HCT116 (cell line): Measurements from ENCODE around the gene SLC27A2. TPM values are rescaled to one million over a fixed set of nuclear protein-coding genes. Genes with fewer than 3 reads are reported as not detected.

Experiments
- ATAC-seq: fragments of 200-7000 bp; cut with Tn5 transposase; 2 replicates; pipeline ENCODE4 v1.9.1; 2020; ENCODE audit warnings: mild to moderate bottlenecking, moderate library complexity
- BruUV-seq: library from RNA; stranded (reverse); fragments of 400-500 nt; replicated peaks from 2 replicates; lab custom pipeline; 2021; lab: Mats Ljungman, UMichigan
- CTCF ChIA-PET: fragments of 300-600 bp; sonication (Branson Sonifier 250); formaldehyde crosslinking; loops from one replicate; lab custom pipeline; 2021; ENCODE audit warnings: antibody characterized with exemption; lab: Charles Lee
- POLR2A ChIA-PET: fragments of 300-600, 350-600 bp; sonication (Branson Sonifier 250); formaldehyde crosslinking; loops from one replicate; lab custom pipeline; 2021; ENCODE audit warnings: antibody characterized with exemption; lab: Charles Lee
- RAD21 ChIA-PET, 2 experiments: fragments of 300-600 bp; sonication (Branson Sonifier 250); formaldehyde crosslinking; loops; one replicate each; lab custom pipeline; 2023; ENCODE audit warnings: low total read pairs in 2 of 2; ENCODE audit not compliant: uncharacterized antibody in 2 of 2, unreplicated experiment in 2 of 2, low non-redundant PET in 1 of 2; lab: Charles Lee
- DNase-seq: peaks from one replicate; pipeline ENCODE4 v3.0.0-alpha.2; 2010; ENCODE audit warnings: low read depth, low spot score
- H2AFZ ChIP-seq: fragments of 200-600 bp; shearing (Covaris generic), sonication (generic); 2 replicates; pipeline ENCODE4 v1.6.1; 2017; ENCODE audit warnings: low read depth, mixed run types, mixed read lengths, antibody characterized with exemption, low read length; ENCODE audit not compliant: poor library complexity, severe bottlenecking
- H3K27ac ChIP-seq: 2 replicates; pipeline ENCODE4 v1.5.1; 2012; ENCODE audit warnings: low read depth, low read length
- H3K27me3 ChIP-seq: fragments of 200-600 bp; sonication (generic); 2 replicates; pipeline ENCODE4 v1.6.1; 2016; ENCODE audit warnings: mixed run types, low read length, mixed read lengths; ENCODE audit not compliant: insufficient read depth
- H3K36me3 ChIP-seq, 2 experiments: fragments of 200-500 bp in 1 of 2; fragments of 200-600 bp in 1 of 2; sonication (Bioruptor generic) in 1 of 2; sonication (generic) in 1 of 2; 2 replicates each; pipeline versions ENCODE4 v1.5.1 to v1.6.1; 2014 to 2016; ENCODE audit warnings: low read length in 2 of 2, inconsistent platforms in 1 of 2, mixed read lengths in 1 of 2, mixed run types in 1 of 2; ENCODE audit not compliant: insufficient read depth in 2 of 2, control insufficient read depth in 1 of 2
- H3K4me1 ChIP-seq, 2 experiments: fragments of 200-600 bp in 1 of 2; sonication (generic) in 1 of 2; 2 replicates each; pipeline versions ENCODE4 v1.5.1 to v1.6.1; 2012 to 2017; ENCODE audit warnings: low read length in 2 of 2, inconsistent platforms in 1 of 2, mild to moderate bottlenecking in 1 of 2, mixed read lengths in 1 of 2, mixed run types in 1 of 2, moderate library complexity in 1 of 2; ENCODE audit not compliant: insufficient read depth in 2 of 2, control insufficient read depth in 1 of 2
- H3K4me2 ChIP-seq: fragments of 200-600 bp; sonication (generic); 2 replicates; pipeline ENCODE4 v1.6.1; 2017; ENCODE audit warnings: mixed run types, low read length, mixed read lengths
- H3K4me3 ChIP-seq, 2 experiments: fragments of 200-600 bp in 1 of 2; sonication (generic) in 1 of 2; replicated peaks in 1 of 2; 2 replicates each; pipeline ENCODE4 v1.5.1; 2011 to 2016; ENCODE audit warnings: low read length in 2 of 2, control low read depth in 1 of 2, low read depth in 1 of 2, mild to moderate bottlenecking in 1 of 2, mixed read lengths in 1 of 2, mixed run types in 1 of 2
- H3K79me2 ChIP-seq: fragments of 200-600 bp; sonication (generic); 2 replicates; pipeline ENCODE4 v1.6.1; 2017; ENCODE audit warnings: mild to moderate bottlenecking, mixed run types, low read length, moderate library complexity, mixed read lengths; ENCODE audit not compliant: insufficient read depth
- H3K9ac ChIP-seq: fragments of 200-600 bp; sonication (generic); 2 replicates; pipeline ENCODE4 v1.6.1; 2016; ENCODE audit warnings: low read length, mixed read lengths
- H3K9me2 ChIP-seq: fragments of 200-600 bp; sonication (generic), shearing (Covaris generic); 2 replicates; pipeline ENCODE4 v1.6.1; 2017; ENCODE audit warnings: mixed run types, mild to moderate bottlenecking, moderate library complexity; ENCODE audit not compliant: insufficient read depth
- H3K9me3 ChIP-seq, 2 experiments: fragments of 200-500 bp in 1 of 2; fragments of 200-600 bp in 1 of 2; sonication (Bioruptor generic) in 1 of 2; sonication (generic) in 1 of 2; 2 replicates each; pipeline ENCODE4 v1.6.1; 2014 to 2017; ENCODE audit warnings: low read length in 2 of 2, mixed read lengths in 2 of 2, inconsistent platforms in 1 of 2, low read depth in 1 of 2, mild to moderate bottlenecking in 1 of 2, mixed run types in 1 of 2, moderate library complexity in 1 of 2; ENCODE audit not compliant: control insufficient read depth in 1 of 2, insufficient read depth in 1 of 2
- H4K20me1 ChIP-seq: fragments of 200-600 bp; sonication (generic), shearing (Covaris generic); 2 replicates; pipeline ENCODE4 v1.6.1; 2017; ENCODE audit warnings: mixed run types, mild to moderate bottlenecking, moderate library complexity; ENCODE audit not compliant: insufficient read depth
- CBX3 ChIP-seq: IDR thresholded peaks from 2 replicates; pipeline ENCODE4 v1.6.1; 2012; ENCODE audit warnings: low read depth
- CEBPB ChIP-seq: IDR thresholded peaks from 2 replicates; pipeline ENCODE4 v1.6.1; 2012; ENCODE audit warnings: low read depth
- EGR1 ChIP-seq: IDR thresholded peaks from 2 replicates; pipeline ENCODE4 v1.6.1; 2012; ENCODE audit warnings: low read depth
- ELF1 ChIP-seq: IDR thresholded peaks from 2 replicates; pipeline ENCODE4 v1.6.1; 2012; ENCODE audit warnings: low read depth, borderline replicate concordance
- EZH2 ChIP-seq: fragments of 200-600 bp; sonication (generic); IDR thresholded peaks from 2 replicates; pipeline ENCODE4 v1.6.1; 2017; ENCODE audit warnings: antibody characterized with exemption, mixed run types
- EZH2phosphoT487 ChIP-seq: fragments of 200-600 bp; IDR thresholded peaks from 2 replicates; pipeline ENCODE4 v1.6.1; 2018; ENCODE audit warnings: antibody characterized with exemption, borderline replicate concordance
- FOSL1 ChIP-seq: IDR thresholded peaks from 2 replicates; pipeline ENCODE4 v1.6.1; 2012; ENCODE audit warnings: low read depth
- JUND ChIP-seq: IDR thresholded peaks from 2 replicates; pipeline ENCODE4 v1.6.1; 2012
- POLR2A ChIP-seq: IDR thresholded peaks from 2 replicates; pipeline ENCODE4 v1.7.0; 2011; ENCODE audit warnings: borderline replicate concordance; ENCODE audit not compliant: insufficient read depth, insufficient read length; ENCODE audit errors: extremely low read depth
- POLR2AphosphoS5 ChIP-seq: IDR thresholded peaks from 2 replicates; pipeline ENCODE4 v1.6.1; 2011; ENCODE audit warnings: mild to moderate bottlenecking, low read depth, low read length, moderate library complexity
- RAD21 ChIP-seq: IDR thresholded peaks from 2 replicates; pipeline ENCODE4 v1.6.1; 2012; ENCODE audit warnings: low read depth, mild to moderate bottlenecking
- SIN3A ChIP-seq: IDR thresholded peaks from 2 replicates; pipeline ENCODE4 v1.6.1; 2012; ENCODE audit warnings: low read depth
- SP1 ChIP-seq: IDR thresholded peaks from 2 replicates; pipeline ENCODE4 v1.6.1; 2012; ENCODE audit warnings: low read depth
- SRF ChIP-seq: IDR thresholded peaks from 2 replicates; pipeline ENCODE4 v1.6.1; 2012; ENCODE audit warnings: low read depth
- TCF7L2 ChIP-seq: IDR thresholded peaks from 2 replicates; pipeline ENCODE4 v1.7.0; 2011; ENCODE audit warnings: borderline replicate concordance, inconsistent platforms; ENCODE audit not compliant: insufficient read depth, insufficient read length; ENCODE audit errors: extremely low read depth
- YY1 ChIP-seq: IDR thresholded peaks from 2 replicates; pipeline ENCODE4 v1.6.1; 2011; ENCODE audit warnings: low read length, low read depth, moderate library complexity, mild to moderate bottlenecking; ENCODE audit not compliant: insufficient replicate concordance; ENCODE audit errors: extremely low read depth
- ZFX ChIP-seq: fragments of 450-650 bp; IDR thresholded peaks from 2 replicates; pipeline ENCODE4 v1.6.1; 2017
- ZNF274 ChIP-seq: fragments of 200-500 bp; sonication (Bioruptor generic); IDR thresholded peaks from 2 replicates; pipeline ENCODE4 v1.6.1; 2014; ENCODE audit warnings: mild to moderate bottlenecking, low read depth, low read length, inconsistent platforms
- intact Hi-C: fragments of 100-400 bp; cut with micrococcal nuclease; formaldehyde crosslinking; loops from 2 replicates; pipeline ENCODE4 v1.10.0; 2022
- total RNA-seq: library from RNA; stranded (reverse); gene quantifications from one replicate; pipeline ENCODE4 v1.2.1, GENCODE V29; 2021; ENCODE audit not compliant: unreplicated experiment
- TF ChIP-seq, protein P1 (sequence below): IDR thresholded peaks from 2 replicates; pipeline ENCODE4 v1.6.1; 2011; ENCODE audit warnings: mild to moderate bottlenecking, low read length, moderate library complexity; ENCODE audit not compliant: insufficient replicate concordance; ENCODE audit errors: extremely low read depth
- TF ChIP-seq, protein P2 (sequence below): IDR thresholded peaks from 2 replicates; pipeline ENCODE4 v1.6.1; 2012; ENCODE audit warnings: low read depth
- TF ChIP-seq, protein P3 (sequence below), 3 experiments: fragments of 200-600 bp in 1 of 3; sonication (generic) in 1 of 3; IDR thresholded peaks in 2 of 3; conservative IDR thresholded peaks in 1 of 3; 2 replicates each; pipeline ENCODE4 v1.5.1; 2012 to 2017; ENCODE audit warnings: low read depth in 2 of 3, low read length in 2 of 3, antibody characterized with exemption in 1 of 3, borderline replicate concordance in 1 of 3, control low read depth in 1 of 3, mild to moderate bottlenecking in 1 of 3, mixed read lengths in 1 of 3, mixed run types in 1 of 3, moderate library complexity in 1 of 3; ENCODE audit not compliant: insufficient read depth in 1 of 3
- TF ChIP-seq, protein P4 (sequence below): IDR thresholded peaks from 2 replicates; pipeline ENCODE4 v1.6.1; 2012

SLC27A2 gene
- total RNA-seq, 1 experiment from 2014 or later: 14.0 TPM

DNA sequence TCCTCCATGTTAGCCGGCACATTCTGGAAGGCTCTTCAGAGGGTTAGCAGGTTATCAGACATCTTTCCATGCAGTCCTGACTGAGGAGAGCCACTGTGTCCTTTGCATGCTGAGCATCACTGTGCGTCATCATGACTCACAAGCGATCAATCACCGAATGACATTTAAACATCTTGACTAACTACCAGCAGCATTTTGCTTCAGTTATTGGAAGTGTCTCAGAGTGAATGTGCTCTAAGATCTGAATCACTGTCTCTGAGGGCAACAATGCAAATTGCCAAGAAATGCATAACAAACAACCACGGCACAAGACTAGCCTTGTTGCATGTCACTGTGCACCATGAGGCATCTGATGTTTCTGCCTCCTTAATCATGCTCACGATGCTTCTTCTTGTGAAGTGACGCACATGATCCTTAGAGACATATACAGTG is 44.6 kb upstream of the SLC27A2 start:
- BruUV-seq: no TSS peak
- H3K9me3 ChIP-seq: no peaks in the 10 kb centered on the region
- DNase-seq (peak; percentile 86), ATAC-seq (peak; percentile 83)
- H2AFZ ChIP-seq: peak overlapping the region; percentile 47
- no peaks in the 10 kb centered on the region for H3K27me3 ChIP-seq
- H3K4me3 ChIP-seq: no peak overlapping the region
- ChIA-PET RAD21 (no interaction called here), CTCF (interaction anchor here (1.0 to 2.0 kb wide), 4 partner anchors 23 to 1778 kb away, joined by 3 to 7 read pairs (median 4); no protein-coding TSS in a partner anchor), POLR2A (no interaction called here)
- H3K27ac ChIP-seq: no peak overlapping the region
- H3K4me1 ChIP-seq: peaks cover 8 to 40% of the 10 kb centered on the region in 2 experiments
- no peaks in the 10 kb centered on the region for H3K9me2 ChIP-seq
- H4K20me1 ChIP-seq: no peaks in the 10 kb centered on the region
- intact Hi-C loops: no loop called here
- H3K36me3 ChIP-seq: no peaks in the 10 kb centered on the region
- no peaks in the 10 kb centered on the region for H3K79me2 ChIP-seq
- no peak overlapping the region for H3K9ac ChIP-seq
- peak overlapping the region; percentile 41 for H3K4me2 ChIP-seq
- TF ChIP-seq, protein P1, sequence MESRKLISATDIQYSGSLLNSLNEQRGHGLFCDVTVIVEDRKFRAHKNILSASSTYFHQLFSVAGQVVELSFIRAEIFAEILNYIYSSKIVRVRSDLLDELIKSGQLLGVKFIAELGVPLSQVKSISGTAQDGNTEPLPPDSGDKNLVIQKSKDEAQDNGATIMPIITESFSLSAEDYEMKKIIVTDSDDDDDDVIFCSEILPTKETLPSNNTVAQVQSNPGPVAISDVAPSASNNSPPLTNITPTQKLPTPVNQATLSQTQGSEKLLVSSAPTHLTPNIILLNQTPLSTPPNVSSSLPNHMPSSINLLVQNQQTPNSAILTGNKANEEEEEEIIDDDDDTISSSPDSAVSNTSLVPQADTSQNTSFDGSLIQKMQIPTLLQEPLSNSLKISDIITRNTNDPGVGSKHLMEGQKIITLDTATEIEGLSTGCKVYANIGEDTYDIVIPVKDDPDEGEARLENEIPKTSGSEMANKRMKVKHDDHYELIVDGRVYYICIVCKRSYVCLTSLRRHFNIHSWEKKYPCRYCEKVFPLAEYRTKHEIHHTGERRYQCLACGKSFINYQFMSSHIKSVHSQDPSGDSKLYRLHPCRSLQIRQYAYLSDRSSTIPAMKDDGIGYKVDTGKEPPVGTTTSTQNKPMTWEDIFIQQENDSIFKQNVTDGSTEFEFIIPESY: no peak
- peak; percentile 59; the same call in 1 of the 2 replicates for TF ChIP-seq SRF
- TF ChIP-seq, protein P2, sequence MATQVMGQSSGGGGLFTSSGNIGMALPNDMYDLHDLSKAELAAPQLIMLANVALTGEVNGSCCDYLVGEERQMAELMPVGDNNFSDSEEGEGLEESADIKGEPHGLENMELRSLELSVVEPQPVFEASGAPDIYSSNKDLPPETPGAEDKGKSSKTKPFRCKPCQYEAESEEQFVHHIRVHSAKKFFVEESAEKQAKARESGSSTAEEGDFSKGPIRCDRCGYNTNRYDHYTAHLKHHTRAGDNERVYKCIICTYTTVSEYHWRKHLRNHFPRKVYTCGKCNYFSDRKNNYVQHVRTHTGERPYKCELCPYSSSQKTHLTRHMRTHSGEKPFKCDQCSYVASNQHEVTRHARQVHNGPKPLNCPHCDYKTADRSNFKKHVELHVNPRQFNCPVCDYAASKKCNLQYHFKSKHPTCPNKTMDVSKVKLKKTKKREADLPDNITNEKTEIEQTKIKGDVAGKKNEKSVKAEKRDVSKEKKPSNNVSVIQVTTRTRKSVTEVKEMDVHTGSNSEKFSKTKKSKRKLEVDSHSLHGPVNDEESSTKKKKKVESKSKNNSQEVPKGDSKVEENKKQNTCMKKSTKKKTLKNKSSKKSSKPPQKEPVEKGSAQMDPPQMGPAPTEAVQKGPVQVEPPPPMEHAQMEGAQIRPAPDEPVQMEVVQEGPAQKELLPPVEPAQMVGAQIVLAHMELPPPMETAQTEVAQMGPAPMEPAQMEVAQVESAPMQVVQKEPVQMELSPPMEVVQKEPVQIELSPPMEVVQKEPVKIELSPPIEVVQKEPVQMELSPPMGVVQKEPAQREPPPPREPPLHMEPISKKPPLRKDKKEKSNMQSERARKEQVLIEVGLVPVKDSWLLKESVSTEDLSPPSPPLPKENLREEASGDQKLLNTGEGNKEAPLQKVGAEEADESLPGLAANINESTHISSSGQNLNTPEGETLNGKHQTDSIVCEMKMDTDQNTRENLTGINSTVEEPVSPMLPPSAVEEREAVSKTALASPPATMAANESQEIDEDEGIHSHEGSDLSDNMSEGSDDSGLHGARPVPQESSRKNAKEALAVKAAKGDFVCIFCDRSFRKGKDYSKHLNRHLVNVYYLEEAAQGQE: no peak
- peak; percentile 23; the same call in 1 of the 2 replicates for TF ChIP-seq POLR2AphosphoS5
- no peak for TF ChIP-seq EZH2phosphoT487
- TF ChIP-seq POLR2A: no peak
- TF ChIP-seq SIN3A: peak; percentile 70
- peak; percentile 87; the same call in 1 of the 2 replicates for TF ChIP-seq CBX3
- no peak for TF ChIP-seq EGR1
- TF ChIP-seq ELF1: no peak
- TF ChIP-seq RAD21: no peak
- TF ChIP-seq FOSL1: peak; percentile 97
- TF ChIP-seq CEBPB: peak; percentile 28; the same call in 1 of the 2 replicates
- TF ChIP-seq YY1: no peak
- TF ChIP-seq EZH2: no peak
- TF ChIP-seq SP1: peak; percentile 62
- peak; percentile 91 for TF ChIP-seq JUND
- no peak for TF ChIP-seq TCF7L2
- TF ChIP-seq ZFX: no peak
- TF ChIP-seq ZNF274: no peak
- TF ChIP-seq, protein P3, sequence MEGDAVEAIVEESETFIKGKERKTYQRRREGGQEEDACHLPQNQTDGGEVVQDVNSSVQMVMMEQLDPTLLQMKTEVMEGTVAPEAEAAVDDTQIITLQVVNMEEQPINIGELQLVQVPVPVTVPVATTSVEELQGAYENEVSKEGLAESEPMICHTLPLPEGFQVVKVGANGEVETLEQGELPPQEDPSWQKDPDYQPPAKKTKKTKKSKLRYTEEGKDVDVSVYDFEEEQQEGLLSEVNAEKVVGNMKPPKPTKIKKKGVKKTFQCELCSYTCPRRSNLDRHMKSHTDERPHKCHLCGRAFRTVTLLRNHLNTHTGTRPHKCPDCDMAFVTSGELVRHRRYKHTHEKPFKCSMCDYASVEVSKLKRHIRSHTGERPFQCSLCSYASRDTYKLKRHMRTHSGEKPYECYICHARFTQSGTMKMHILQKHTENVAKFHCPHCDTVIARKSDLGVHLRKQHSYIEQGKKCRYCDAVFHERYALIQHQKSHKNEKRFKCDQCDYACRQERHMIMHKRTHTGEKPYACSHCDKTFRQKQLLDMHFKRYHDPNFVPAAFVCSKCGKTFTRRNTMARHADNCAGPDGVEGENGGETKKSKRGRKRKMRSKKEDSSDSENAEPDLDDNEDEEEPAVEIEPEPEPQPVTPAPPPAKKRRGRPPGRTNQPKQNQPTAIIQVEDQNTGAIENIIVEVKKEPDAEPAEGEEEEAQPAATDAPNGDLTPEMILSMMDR (IDR thresholded peaks at IDR 0.05 in 2 of 3, conservative IDR thresholded peaks at IDR 0.05 in 1 of 3; ENCODE audit: borderline replicate concordance in 1 of 3, insufficient read depth in 1 of 3, low read depth in 2 of 3, low read length in 2 of 3): no peak
- TF ChIP-seq, protein P4, sequence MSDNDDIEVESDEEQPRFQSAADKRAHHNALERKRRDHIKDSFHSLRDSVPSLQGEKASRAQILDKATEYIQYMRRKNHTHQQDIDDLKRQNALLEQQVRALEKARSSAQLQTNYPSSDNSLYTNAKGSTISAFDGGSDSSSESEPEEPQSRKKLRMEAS: peak; percentile 73
